ENCODE measurements around the gene MSH3. TPM values are rescaled to one million over a fixed set of nuclear protein-coding genes. Genes with fewer than 3 reads are reported as not detected.

MSH3 gene
- total RNA-seq, 1 donor from 2014 or later: 15.4 TPM

- TF ChIP-seq EZH2 (IDR thresholded peaks at IDR 0.05; ENCODE audit: insufficient read depth, low read length) (no peak), CTCF (IDR thresholded peaks at IDR 0.05; ENCODE audit: insufficient read depth, low read depth, low read length) (no peak)
- H3K4me1 Mint-ChIP-seq (ENCODE audit: low read depth, unreplicated experiment): peaks cover 29% of the 10 kb centered on the region
- no peak overlapping the region for H3K4me2 ChIP-seq (ENCODE audit: low read length)
- H3K27ac ChIP-seq (ENCODE audit: low read depth, low read length): no peak overlapping the region
- FAIRE-seq: no peak
- H3K4me3 ChIP-seq (ENCODE audit: insufficient read depth, low read depth, low read length): no peak overlapping the region
- no peaks in the 10 kb centered on the region for H3K27me3 Mint-ChIP-seq (ENCODE audit: low read depth, unreplicated experiment)
- peak overlapping the region; percentile 14 for H3K4me3 Mint-ChIP-seq (ENCODE audit: unreplicated experiment)
- H3K27me3 ChIP-seq (ENCODE audit: insufficient read depth, low read length): no peaks in the 10 kb centered on the region
- no peak overlapping the region for H2AFZ ChIP-seq (ENCODE audit: low read depth, low read length)
- no peaks in the 10 kb centered on the region for H3K79me2 ChIP-seq (ENCODE audit: insufficient read depth, low read length)
- peaks cover 4% of the 10 kb centered on the region for H3K36me3 Mint-ChIP-seq (ENCODE audit: low read depth, unreplicated experiment)
- H3K36me3 ChIP-seq (ENCODE audit: insufficient read depth, low read length): no peaks in the 10 kb centered on the region
- peak overlapping the region; percentile 91 for H3K27ac Mint-ChIP-seq (ENCODE audit: unreplicated experiment)
- H3K4me1 ChIP-seq (ENCODE audit: insufficient read depth, low read length): no peaks in the 10 kb centered on the region
- DNase-seq (ENCODE audit: low read depth): no peak
- H3K9me3 Mint-ChIP-seq (ENCODE audit: unreplicated experiment): no peaks in the 10 kb centered on the region
- no peaks in the 10 kb centered on the region for H3K9me3 ChIP-seq (ENCODE audit: insufficient read depth, low read depth, low read length)
- no peak overlapping the region for H3K9ac ChIP-seq (ENCODE audit: low read length)
- no peaks in the 10 kb centered on the region for H4K20me1 ChIP-seq (ENCODE audit: insufficient read depth, low read length)
These were observed 56.8 kb downstream of the MSH3 start for GRCh38 chr5:80711216-80711615.

GRCh38 chr5:80711938-80712337 lies 57.5 kb downstream of the MSH3 start:
- DNase-seq (ENCODE audit: low read depth): no peak

More at GRCh38 chr5:80711938-80712337, 57.5 kb downstream of the MSH3 start:
- no peak overlapping the region for H3K4me3 ChIP-seq (ENCODE audit: insufficient read depth, low read depth, low read length)
- no peaks in the 10 kb centered on the region for H3K79me2 ChIP-seq (ENCODE audit: insufficient read depth, low read length)
- H4K20me1 ChIP-seq (ENCODE audit: insufficient read depth, low read length): no peaks in the 10 kb centered on the region
- no peak overlapping the region for H2AFZ ChIP-seq (ENCODE audit: low read depth, low read length)
- Mint-ChIP-seq H3K9me3 (ENCODE audit: unreplicated experiment) (no peaks in the 10 kb centered on the region), H3K4me3 (ENCODE audit: unreplicated experiment) (no peak overlapping the region), H3K27me3 (ENCODE audit: low read depth, unreplicated experiment) (no peaks in the 10 kb centered on the region), H3K4me1 (ENCODE audit: low read depth, unreplicated experiment) (peaks cover 26% of the 10 kb centered on the region), H3K27ac (ENCODE audit: unreplicated experiment) (no peak overlapping the region), H3K36me3 (ENCODE audit: low read depth, unreplicated experiment) (peaks cover 4% of the 10 kb centered on the region)
- H3K36me3 ChIP-seq (ENCODE audit: insufficient read depth, low read length): no peaks in the 10 kb centered on the region
- no peak overlapping the region for H3K27ac ChIP-seq (ENCODE audit: low read depth, low read length)
- no peaks in the 10 kb centered on the region for H3K27me3 ChIP-seq (ENCODE audit: insufficient read depth, low read length)
- H3K9me3 ChIP-seq (ENCODE audit: insufficient read depth, low read depth, low read length): no peaks in the 10 kb centered on the region
- H3K4me1 ChIP-seq (ENCODE audit: insufficient read depth, low read length): no peaks in the 10 kb centered on the region
- H3K9ac ChIP-seq (ENCODE audit: low read length): no peak overlapping the region
- TF ChIP-seq CTCF (IDR thresholded peaks at IDR 0.05; ENCODE audit: insufficient read depth, low read depth, low read length) (peak; percentile 26), EZH2 (IDR thresholded peaks at IDR 0.05; ENCODE audit: insufficient read depth, low read length) (no peak)
- FAIRE-seq: no peak
- H3K4me2 ChIP-seq (ENCODE audit: low read length): no peak overlapping the region
